H1 (cell line): ENCODE measurements around the gene MEF2A. TPM values are rescaled to one million over a fixed set of nuclear protein-coding genes. Genes with fewer than 3 reads are reported as not detected.

Source experiments
- CTCF ChIA-PET: fragments of 300-600 bp; sonication (Branson Sonifier 250); formaldehyde crosslinking; loops from one replicate; lab custom pipeline; 2021; ENCODE audit not compliant: partially characterized antibody; lab: Charles Lee
- POLR2A ChIA-PET: fragments of 300-600 bp; sonication (Branson Sonifier 250); formaldehyde crosslinking; loops from one replicate; lab custom pipeline; 2021; ENCODE audit warnings: inconsistent platforms; ENCODE audit not compliant: partially characterized antibody; lab: Charles Lee
- DNase-seq, 2 experiments: peaks; one replicate each; pipeline versions ENCODE4 v3.0.0 to v3.0.0-alpha.2; 2010 to 2022; ENCODE audit warnings: low spot score in 2 of 2, low read depth in 1 of 2, mixed read lengths in 1 of 2
- FAIRE-seq: peaks from 2 replicates; lab custom pipeline; 2011; peaks lifted over from hg19 to GRCh38; lab: Jason Lieb, UNC
- H2AFZ ChIP-seq: 2 replicates; pipeline ENCODE4 v1.8.1; 2012; ENCODE audit warnings: low read length, inconsistent platforms
- H2AK5ac ChIP-seq: 2 replicates; pipeline ENCODE4 v1.6.1; 2013; ENCODE audit warnings: low read depth, low read length
- H2BK120ac ChIP-seq: replicated peaks from 2 replicates; pipeline ENCODE3; 2013; ENCODE audit warnings: low read depth, low read length, inconsistent platforms
- H2BK12ac ChIP-seq: 2 replicates; pipeline ENCODE4 v1.6.1; 2013; ENCODE audit warnings: low read depth, low read length
- H2BK15ac ChIP-seq: 2 replicates; pipeline ENCODE4 v1.6.1; 2013; ENCODE audit warnings: low read length
- H2BK20ac ChIP-seq: 2 replicates; pipeline ENCODE4 v1.6.1; 2013; ENCODE audit warnings: low read length
- H2BK5ac ChIP-seq: 2 replicates; pipeline ENCODE4 v1.6.1; 2013; ENCODE audit warnings: low read depth, low read length
- H3K14ac ChIP-seq: 2 replicates; pipeline ENCODE4 v1.6.1; 2013; ENCODE audit warnings: inconsistent platforms; ENCODE audit not compliant: insufficient read length
- H3K18ac ChIP-seq: 2 replicates; pipeline ENCODE4 v1.6.1; 2013; ENCODE audit warnings: low read length; ENCODE audit errors: extremely low read depth
- H3K23ac ChIP-seq: 2 replicates; pipeline ENCODE4 v1.6.1; 2013; ENCODE audit warnings: inconsistent platforms; ENCODE audit not compliant: insufficient read length
- H3K23me2 ChIP-seq: 2 replicates; pipeline ENCODE4 v1.6.1; 2013; ENCODE audit warnings: low read depth, low read length
- H3K27ac ChIP-seq: 2 replicates; pipeline ENCODE4 v1.6.1; 2011; ENCODE audit warnings: low read depth, low read length, inconsistent platforms
- H3K27me3 ChIP-seq, 4 experiments: replicated peaks in 1 of 4; 1 replicate in 1 of 4; 2 replicates in 3 of 4; pipeline versions ENCODE4 v1.6.1 to v1.8.1; 2011 to 2013; ENCODE audit warnings: low read length in 3 of 4, mild to moderate bottlenecking in 3 of 4, inconsistent platforms in 2 of 4, mixed read lengths in 2 of 4, moderate library complexity in 1 of 4; ENCODE audit not compliant: control insufficient read depth in 3 of 4, insufficient read depth in 3 of 4; ENCODE audit errors: extremely low read depth in 1 of 4
- H3K36me3 ChIP-seq, 4 experiments: 2 replicates each; pipeline versions ENCODE4 v1.6.1 to v1.8.1; 2011 to 2013; ENCODE audit warnings: mild to moderate bottlenecking in 4 of 4, low read length in 3 of 4, moderate library complexity in 2 of 4, control low read depth in 1 of 4, inconsistent platforms in 1 of 4; ENCODE audit not compliant: insufficient read depth in 4 of 4, control insufficient read depth in 2 of 4
- H3K4ac ChIP-seq: replicated peaks from 2 replicates; pipeline ENCODE3; 2013; ENCODE audit warnings: low read length, low read depth, mixed read lengths, inconsistent platforms; ENCODE audit not compliant: insufficient read length
- H3K4me1 ChIP-seq, 4 experiments: replicated peaks in 1 of 4; 1 replicate in 1 of 4; 2 replicates in 3 of 4; pipeline versions ENCODE4 v1.6.1 to v1.8.1; 2011 to 2013; ENCODE audit warnings: low read length in 3 of 4, inconsistent platforms in 2 of 4, mixed read lengths in 1 of 4; ENCODE audit not compliant: insufficient read depth in 4 of 4, control insufficient read depth in 3 of 4
- H3K4me2 ChIP-seq, 2 experiments: 2 replicates each; pipeline versions ENCODE4 v1.6.1 to v1.8.1; 2011 to 2013; ENCODE audit warnings: low read depth in 2 of 2, low read length in 2 of 2, control low read depth in 1 of 2, inconsistent platforms in 1 of 2, mild to moderate bottlenecking in 1 of 2; ENCODE audit not compliant: insufficient read depth in 1 of 2
- H3K4me3 ChIP-seq, 4 experiments: fragments of 200-600, 300-600 bp in 1 of 4; sonication (generic), shearing (Covaris generic), sonication (Bioruptor Twin) in 1 of 4; 2 replicates each; pipeline versions ENCODE4 v1.5.1 to v1.8.1; 2011 to 2016; ENCODE audit warnings: low read length in 4 of 4, low read depth in 3 of 4, control low read depth in 2 of 4, inconsistent platforms in 2 of 4, mild to moderate bottlenecking in 2 of 4, mixed read lengths in 1 of 4, moderate library complexity in 1 of 4; ENCODE audit not compliant: insufficient read depth in 2 of 4; ENCODE audit errors: extremely low read depth in 1 of 4
- H3K56ac ChIP-seq: replicated peaks from 2 replicates; pipeline ENCODE3; 2013; ENCODE audit warnings: low read depth, mild to moderate bottlenecking, mixed read lengths, low read length, inconsistent platforms; ENCODE audit not compliant: insufficient read length
- H3K79me1 ChIP-seq: 2 replicates; pipeline ENCODE4 v1.6.1; 2013; ENCODE audit warnings: low read depth, low read length, control low read depth
- H3K79me2 ChIP-seq, 2 experiments: 2 replicates each; pipeline versions ENCODE4 v1.6.1 to v1.8.1; 2012 to 2013; ENCODE audit warnings: low read length in 2 of 2, mild to moderate bottlenecking in 2 of 2, inconsistent platforms in 1 of 2; ENCODE audit not compliant: insufficient read depth in 2 of 2, control insufficient read depth in 1 of 2
- H3K9ac ChIP-seq, 4 experiments: replicated peaks in 1 of 4; 1 replicate in 1 of 4; 2 replicates in 3 of 4; pipeline versions ENCODE4 v1.6.1 to v1.8.1; 2011 to 2013; ENCODE audit warnings: low read depth in 3 of 4, low read length in 3 of 4, control low read depth in 2 of 4, mild to moderate bottlenecking in 2 of 4, moderate library complexity in 2 of 4, inconsistent platforms in 1 of 4; ENCODE audit errors: extremely low read depth in 1 of 4
- H3K9me3 ChIP-seq, 2 experiments: 2 replicates each; pipeline versions ENCODE4 v1.6.1 to v1.8.1; 2012 to 2013; ENCODE audit warnings: mild to moderate bottlenecking in 2 of 2, moderate library complexity in 2 of 2, control low read depth in 1 of 2, inconsistent platforms in 1 of 2, low read depth in 1 of 2, low read length in 1 of 2, mixed read lengths in 1 of 2; ENCODE audit not compliant: insufficient read depth in 2 of 2
- H4K20me1 ChIP-seq, 2 experiments: replicated peaks in 1 of 2; 2 replicates each; pipeline versions ENCODE3 to v1.8.1; 2011 to 2013; ENCODE audit warnings: inconsistent platforms in 2 of 2, low read length in 2 of 2, mild to moderate bottlenecking in 1 of 2; ENCODE audit not compliant: insufficient read depth in 2 of 2, control insufficient read depth in 1 of 2
- H4K5ac ChIP-seq: 2 replicates; pipeline ENCODE4 v1.6.1; 2013; ENCODE audit warnings: low read length, low read depth, mixed read lengths, inconsistent platforms; ENCODE audit not compliant: insufficient read length
- H4K8ac ChIP-seq: 2 replicates; pipeline ENCODE4 v1.8.0; 2013; ENCODE audit warnings: mild to moderate bottlenecking, moderate library complexity, low read length, inconsistent platforms; ENCODE audit not compliant: insufficient read depth; ENCODE audit errors: extremely low read depth
- H4K91ac ChIP-seq: replicated peaks from 2 replicates; pipeline ENCODE3; 2013; ENCODE audit warnings: low read length, mixed read lengths, inconsistent platforms; ENCODE audit not compliant: insufficient read length
- ATF2 ChIP-seq: IDR thresholded peaks from 2 replicates; pipeline ENCODE4 v1.6.1; 2012; ENCODE audit warnings: low read length, inconsistent platforms
- CBX5 ChIP-seq: fragments of 300-800, 300-1000 bp; sonication (generic); IDR thresholded peaks from 2 replicates; pipeline ENCODE4 v1.7.1; 2016; ENCODE audit warnings: antibody characterized with exemption, low read length, low read depth
- CHD2 ChIP-seq: IDR thresholded peaks from 2 replicates; pipeline ENCODE4 v1.6.1; 2012; ENCODE audit warnings: low read length, improper control_type of control experiment
- GTF2F1 ChIP-seq: IDR thresholded peaks from 2 replicates; pipeline ENCODE4 v1.6.1; 2012; ENCODE audit warnings: low read depth, low read length, improper control_type of control experiment, borderline replicate concordance
- KDM4A ChIP-seq: IDR thresholded peaks from one replicate; pipeline ENCODE4 v1.7.1; 2012; ENCODE audit warnings: low read depth, mild to moderate bottlenecking, moderate library complexity, low read length, inconsistent platforms; ENCODE audit not compliant: severe bottlenecking
- RAD21 ChIP-seq, 2 experiments: IDR thresholded peaks in 1 of 2; conservative IDR thresholded peaks in 1 of 2; 2 replicates each; pipeline ENCODE4 v1.6.1; 2011; ENCODE audit warnings: low read depth in 2 of 2, low read length in 2 of 2, improper control_type of control experiment in 1 of 2, inconsistent platforms in 1 of 2, mild to moderate bottlenecking in 1 of 2, moderate library complexity in 1 of 2
- RFX5 ChIP-seq: IDR thresholded peaks from 2 replicates; pipeline ENCODE4 v1.6.1; 2011; ENCODE audit warnings: low read depth, low read length, improper control_type of control experiment, borderline replicate concordance
- SIN3A ChIP-seq, 2 experiments: IDR thresholded peaks in 1 of 2; conservative IDR thresholded peaks in 1 of 2; 2 replicates each; pipeline ENCODE4 v1.6.1; 2011 to 2012; ENCODE audit warnings: low read length in 2 of 2, improper control_type of control experiment in 1 of 2, low read depth in 1 of 2, mild to moderate bottlenecking in 1 of 2
- SP2 ChIP-seq: IDR thresholded peaks from 2 replicates; pipeline ENCODE4 v1.6.1; 2012; ENCODE audit warnings: mild to moderate bottlenecking, low read length, inconsistent platforms
- SP4 ChIP-seq: IDR thresholded peaks from 2 replicates; pipeline ENCODE4 v1.6.1; 2012; ENCODE audit warnings: low read length, inconsistent platforms
- TAF7 ChIP-seq: optimal IDR thresholded peaks from 2 replicates; pipeline ENCODE3; 2011; ENCODE audit warnings: low read depth, mild to moderate bottlenecking, inconsistent platforms, low read length, moderate library complexity, borderline replicate concordance
- TCF12 ChIP-seq: IDR thresholded peaks from 2 replicates; pipeline ENCODE4 v1.6.1; 2011; ENCODE audit warnings: low read depth, mild to moderate bottlenecking, low read length
- WGBS, 2 experiments: shearing (Covaris generic) in 1 of 2; methylation state at CpG; one replicate each; pipeline versions ENCODE4 v1.1.6 to v1.1.7; 2013 to 2015; ENCODE audit warnings: low lambda C conversion rate in 2 of 2, mixed read lengths in 2 of 2, inconsistent platforms in 1 of 2, low coverage in 1 of 2, missing lambda C conversion rate in 1 of 2; ENCODE audit not compliant: insufficient replicate concordance in 2 of 2, insufficient coverage in 1 of 2, insufficient read length in 1 of 2; ENCODE audit errors: extremely low coverage in 1 of 2, missing lambda C conversion rate in 1 of 2; 5-methylcytosine and 5-hydroxymethylcytosine counted together
- polyA plus RNA-seq, 7 experiments: library from polyadenylated mRNA; depleted of rRNA in 3 of 7; stranded (reverse) in 5 of 7; unstranded in 2 of 7; fragments of >200 nt in 5 of 7; fragments of 200-250 nt in 2 of 7; gene quantifications; 1 replicate in 5 of 7; 2 replicates in 1 of 7; 4 replicates in 1 of 7; pipeline versions ENCODE4 v1.2.1 to v1.2.3, GENCODE V29; 2011 to 2013; ENCODE audit warnings: missing spikeins in 2 of 7, mixed read lengths in 2 of 7
- total RNA-seq: library from RNA; stranded (reverse); fragmentation: NEBNext Ultra II Directional; extraction: Animal tissue kit (Norgen Biotek cat#: 25700); gene quantifications from 2 replicates; pipeline ENCODE4 v1.2.1, GENCODE V29; 2021

MEF2A gene
- total and polyA plus RNA-seq, 2 of the 8 experiments (the other 6 are each of a cell fraction or from before 2014, with no cell fraction given) = 15.6 to 22.5 TPM

- Histone ChIP-seq H4K5ac (no peak overlapping the region), H2BK12ac (no peak overlapping the region), H3K79me2 (peaks cover 0 to 4% of the 10 kb centered on the region in 2 experiments; a peak in 1 of 4 replicates), H4K20me1 (peaks cover 0 to 4% of the 10 kb centered on the region in 2 experiments), H2BK15ac (no peak overlapping the region), H4K91ac (no peak overlapping the region), H3K36me3 (peaks cover 0 to 3% (median 1%) of the 10 kb centered on the region in 4 experiments; a peak in 3 of 8 replicates), H3K27ac (no peak overlapping the region), H3K79me1 (no peaks in the 10 kb centered on the region), H2BK5ac (no peak overlapping the region), H3K56ac (no peak overlapping the region), H3K4me3 (no peak overlapping the region), H3K23ac (no peak overlapping the region), H3K4me1 (no peaks in the 10 kb centered on the region), H2AFZ (no peak overlapping the region), H3K9ac (no peak overlapping the region), H3K14ac (no peak overlapping the region), H3K23me2 (no peaks in the 10 kb centered on the region), H3K18ac (no peak overlapping the region), H4K8ac (no peak overlapping the region), H3K9me3 (0 out of 4 replicates have a peak, but pooled peaks cover 0 to 3% of the 10 kb centered on the region in 2 experiments), H2AK5ac (no peak overlapping the region), H3K4ac (no peak overlapping the region), H3K4me2 (no peak overlapping the region), H3K27me3 (no peaks in the 10 kb centered on the region), H2BK20ac (no peak overlapping the region), H2BK120ac (no peak overlapping the region)
- DNase-seq (no peak), FAIRE-seq (no peak)
- ChIA-PET CTCF (no interaction called here), POLR2A (no interaction called here)
- 87% methylated on average over 1 of the region's 1 CpG; no CpG with 5 or more reads in 1 of the 2 experiments for WGBS, 2 experiments
- TF ChIP-seq GTF2F1 (no peak), SP4 (no peak), CBX5 (no peak), SP2 (no peak), SIN3A (conservative IDR thresholded peaks at IDR 0.05 in 1 of 2, IDR thresholded peaks at IDR 0.05 in 1 of 2; ENCODE audit: low read depth in 1 of 2, low read length in 2 of 2) (no peak), CHD2 (no peak), RFX5 (no peak), RAD21 (IDR thresholded peaks at IDR 0.05 in 1 of 2, conservative IDR thresholded peaks at IDR 0.05 in 1 of 2; ENCODE audit: low read depth in 2 of 2, low read length in 2 of 2) (no peak), TCF12 (no peak), ATF2 (no peak), KDM4A (no peak), TAF7 (no peak)
Observed at GRCh38 chr15:99656205-99656604, 90.4 kb downstream of the MEF2A start.
